Activated B cell treated with CpG ODN at 0.5 μM for 24 hours (primary cell): ENCODE results near the gene TIMP4. TPM values are rescaled to one million over a fixed set of nuclear protein-coding genes. Genes with fewer than 3 reads are reported as not detected.

ENCODE experiments used
- ATAC-seq: fragments of 200-7000 bp; cut with Tn5 transposase; one replicate; pipeline ENCODE4 v1.10.0; 2021; ENCODE audit warnings: low read depth, mild to moderate bottlenecking, moderate library complexity
- CTCF ChIA-PET: fragments of 350-600 bp; sonication (Branson Sonifier 250); formaldehyde crosslinking; loops from one replicate; lab custom pipeline; 2021; ENCODE audit warnings: antibody characterized with exemption; lab: Charles Lee
- POLR2A ChIA-PET: fragments of 350-600 bp; sonication (Branson Sonifier 250); formaldehyde crosslinking; loops from one replicate; lab custom pipeline; 2021; ENCODE audit warnings: antibody characterized with exemption; lab: Charles Lee
- DNase-seq: peaks from one replicate; pipeline ENCODE4 v3.0.0; 2022
- H3K27ac Mint-ChIP-seq: one replicate; pipeline ENCODE4 v1.8.0; 2020; ENCODE audit warnings: mixed read lengths
- H3K27me3 Mint-ChIP-seq: one replicate; pipeline ENCODE4 v1.8.0; 2021; ENCODE audit warnings: mixed read lengths
- H3K36me3 Mint-ChIP-seq: one replicate; pipeline ENCODE4 v1.8.0; 2021; ENCODE audit warnings: low read depth, mixed read lengths
- H3K4me1 Mint-ChIP-seq: one replicate; pipeline ENCODE4 v1.8.0; 2021; ENCODE audit warnings: mixed read lengths
- H3K4me3 Mint-ChIP-seq: one replicate; pipeline ENCODE4 v1.8.0; 2020; ENCODE audit warnings: mild to moderate bottlenecking, mixed read lengths
- H3K9me3 Mint-ChIP-seq: one replicate; pipeline ENCODE4 v1.8.0; 2020; ENCODE audit warnings: mixed read lengths
- intact Hi-C: fragments of 100-400 bp; cut with micrococcal nuclease; formaldehyde crosslinking; loops from one replicate; pipeline ENCODE4 v1.15.1; 2024
- total RNA-seq: library from RNA; stranded (reverse); gene quantifications from 2 replicates; pipeline ENCODE4 v1.2.3, GENCODE V29; 2022
- TF ChIP-seq, protein P1 (sequence below): fragments of 200-600 bp; IDR thresholded peaks from one replicate; pipeline ENCODE4 v1.8.0; 2022; ENCODE audit warnings: antibody characterized with exemption, mild to moderate bottlenecking

TIMP4 gene
- total RNA-seq, 1 donor from 2014 or later = not detected

GRCh38 chr3:12186046-12186445 is 27.3 kb upstream of the TIMP4 start:
- H3K9me3 Mint-ChIP-seq = no peaks in the 10 kb centered on the region
- POLR2A ChIA-PET = no interaction called here
- CTCF ChIA-PET = interaction anchor here (2.8 kb wide), 1 partner anchor 10 kb away, joined by 8 read pairs; no protein-coding TSS in a partner anchor
- H3K27ac Mint-ChIP-seq = no peak overlapping the region
- intact Hi-C loops = no loop called here
- ATAC-seq (no peak), DNase-seq (no peak)
- TF ChIP-seq, protein P1, sequence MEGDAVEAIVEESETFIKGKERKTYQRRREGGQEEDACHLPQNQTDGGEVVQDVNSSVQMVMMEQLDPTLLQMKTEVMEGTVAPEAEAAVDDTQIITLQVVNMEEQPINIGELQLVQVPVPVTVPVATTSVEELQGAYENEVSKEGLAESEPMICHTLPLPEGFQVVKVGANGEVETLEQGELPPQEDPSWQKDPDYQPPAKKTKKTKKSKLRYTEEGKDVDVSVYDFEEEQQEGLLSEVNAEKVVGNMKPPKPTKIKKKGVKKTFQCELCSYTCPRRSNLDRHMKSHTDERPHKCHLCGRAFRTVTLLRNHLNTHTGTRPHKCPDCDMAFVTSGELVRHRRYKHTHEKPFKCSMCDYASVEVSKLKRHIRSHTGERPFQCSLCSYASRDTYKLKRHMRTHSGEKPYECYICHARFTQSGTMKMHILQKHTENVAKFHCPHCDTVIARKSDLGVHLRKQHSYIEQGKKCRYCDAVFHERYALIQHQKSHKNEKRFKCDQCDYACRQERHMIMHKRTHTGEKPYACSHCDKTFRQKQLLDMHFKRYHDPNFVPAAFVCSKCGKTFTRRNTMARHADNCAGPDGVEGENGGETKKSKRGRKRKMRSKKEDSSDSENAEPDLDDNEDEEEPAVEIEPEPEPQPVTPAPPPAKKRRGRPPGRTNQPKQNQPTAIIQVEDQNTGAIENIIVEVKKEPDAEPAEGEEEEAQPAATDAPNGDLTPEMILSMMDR = no peak
- H3K4me1 Mint-ChIP-seq = peaks cover 17% of the 10 kb centered on the region
- no peaks in the 10 kb centered on the region for H3K36me3 Mint-ChIP-seq
- H3K27me3 Mint-ChIP-seq = no peaks in the 10 kb centered on the region
- no peak overlapping the region for H3K4me3 Mint-ChIP-seq

DNA sequence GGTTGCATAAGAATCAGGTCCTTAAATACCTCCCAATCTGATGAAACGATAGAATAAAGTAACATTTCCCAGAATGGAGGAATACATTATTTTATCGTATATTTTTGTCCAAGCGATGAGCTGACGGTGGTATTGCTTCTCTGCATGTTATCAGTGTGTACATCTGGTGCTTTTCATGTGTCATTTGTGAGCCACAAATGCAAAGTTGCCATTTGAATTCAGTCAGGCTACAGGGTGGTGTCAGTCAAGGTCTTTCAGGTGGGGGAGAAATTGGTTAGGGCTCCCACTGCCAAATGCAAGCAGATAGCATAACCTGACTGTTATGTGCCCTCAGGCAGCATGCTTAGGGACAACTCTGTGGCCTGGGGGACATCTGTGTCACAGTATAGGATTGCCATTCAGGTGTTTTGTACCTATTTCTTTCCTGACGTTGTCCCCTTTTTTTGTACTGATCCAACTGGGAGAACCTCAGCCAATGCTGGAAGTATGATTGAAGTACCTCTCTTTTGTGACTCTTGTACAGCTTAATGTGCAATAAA is 26.5 kb upstream of the TIMP4 start:
- H3K36me3 Mint-ChIP-seq = no peaks in the 10 kb centered on the region
- CTCF ChIA-PET = no interaction called here
- POLR2A ChIA-PET = no interaction called here

GRCh38 chr3:12184541-12184940 is 25.8 kb upstream of the TIMP4 start:
- Mint-ChIP-seq H3K4me1 (peaks cover 17% of the 10 kb centered on the region), H3K9me3 (no peaks in the 10 kb centered on the region), H3K27ac (no peak overlapping the region), H3K36me3 (no peaks in the 10 kb centered on the region), H3K27me3 (no peaks in the 10 kb centered on the region), H3K4me3 (no peak overlapping the region)
- CTCF ChIA-PET = no interaction called here
- TF ChIP-seq, protein P1 = no peak
- intact Hi-C loops = no loop called here
- POLR2A ChIA-PET = no interaction called here
- DNase-seq (no peak), ATAC-seq (no peak)

More for the DNA sequence above, 26.5 kb upstream of the TIMP4 start:
- H3K4me1 Mint-ChIP-seq = peaks cover 17% of the 10 kb centered on the region
- no peak overlapping the region for H3K4me3 Mint-ChIP-seq
- ATAC-seq = no peak
- no peaks in the 10 kb centered on the region for H3K27me3 Mint-ChIP-seq
- H3K27ac Mint-ChIP-seq = no peak overlapping the region
- intact Hi-C loops = no loop called here
- no peaks in the 10 kb centered on the region for H3K9me3 Mint-ChIP-seq
- TF ChIP-seq, protein P1 = no peak
- no peak for DNase-seq

DNA sequence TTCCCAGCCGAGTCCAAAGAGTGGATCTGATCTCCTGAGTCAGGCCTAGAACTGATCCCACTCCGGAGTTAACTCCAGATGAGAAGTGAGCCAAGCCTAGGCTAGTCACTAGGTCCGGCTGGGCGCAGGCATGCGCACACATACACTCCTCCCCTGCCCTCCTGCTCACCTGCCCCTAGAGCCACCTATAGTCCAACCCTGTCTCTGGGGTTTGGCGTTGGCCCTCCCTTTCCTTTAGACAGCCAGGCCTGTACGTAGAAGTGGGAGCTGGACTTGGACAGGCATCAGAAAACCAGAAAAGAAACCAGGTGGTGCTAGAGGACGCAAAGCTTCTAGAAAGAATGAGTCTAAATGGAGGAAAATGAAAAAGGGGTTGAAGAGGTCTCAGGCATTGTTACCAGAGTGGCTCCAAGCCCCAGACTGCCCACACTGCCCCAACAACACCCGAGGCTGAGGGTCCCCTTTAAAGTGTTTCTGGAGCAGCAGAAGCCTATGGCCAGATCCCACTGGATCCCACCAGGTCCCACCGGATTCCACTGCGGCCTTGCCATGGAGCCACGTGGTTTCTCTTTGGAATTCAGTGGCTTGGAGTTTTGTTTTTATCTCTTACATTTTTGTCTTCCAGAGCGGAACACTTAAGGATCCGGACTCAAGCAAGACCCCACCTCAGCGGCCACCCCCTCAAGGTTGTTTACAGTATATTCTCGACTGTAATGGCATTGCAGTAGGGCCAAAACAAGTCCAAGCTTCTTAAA is 24.2 kb upstream of the TIMP4 start:
- Mint-ChIP-seq H3K27ac (no peak overlapping the region), H3K36me3 (no peaks in the 10 kb centered on the region), H3K4me3 (no peak overlapping the region), H3K27me3 (no peaks in the 10 kb centered on the region), H3K4me1 (peaks cover 7% of the 10 kb centered on the region), H3K9me3 (no peaks in the 10 kb centered on the region)
- TF ChIP-seq, protein P1 = no peak
- CTCF ChIA-PET = interaction anchor here (1.0 kb wide), 1 partner anchor 14 kb away, joined by 3 read pairs; no protein-coding TSS in a partner anchor
- intact Hi-C loops = no loop called here
- POLR2A ChIA-PET = no interaction called here
- ATAC-seq = no peak
- DNase-seq = no peak

- no peak overlapping the region for H3K27ac Mint-ChIP-seq
- POLR2A ChIA-PET = no interaction called here
- CTCF ChIA-PET = no interaction called here
- H3K9me3 Mint-ChIP-seq = no peaks in the 10 kb centered on the region
- H3K27me3 Mint-ChIP-seq = no peaks in the 10 kb centered on the region
- no peaks in the 10 kb centered on the region for H3K4me1 Mint-ChIP-seq
- H3K36me3 Mint-ChIP-seq = no peaks in the 10 kb centered on the region
- DNase-seq = no peak
- no peak overlapping the region for H3K4me3 Mint-ChIP-seq
- TF ChIP-seq, protein P1 = no peak
- no peak for ATAC-seq
- intact Hi-C loops = no loop called here
Observed at GRCh38 chr3:12181806-12182205, 23.1 kb upstream of the TIMP4 start.
